Astrocyte (in vitro differentiated cells and primary cell): ENCODE results near the gene CPT1A. TPM values are rescaled to one million over a fixed set of nuclear protein-coding genes. Genes with fewer than 3 reads are reported as not detected.
A peak's percentile ranks its signal among the peaks of the same experiment; 100 is the strongest.

Source experiments
- DNase-seq: peaks from one replicate; pipeline ENCODE4 v3.0.0-alpha.2; 2010; ENCODE audit warnings: low read depth
- FAIRE-seq: peaks from 2 replicates; lab custom pipeline; 2011; peaks lifted over from hg19 to GRCh38; lab: Jason Lieb, UNC
- H2AFZ ChIP-seq: 2 replicates; pipeline ENCODE4 v1.6.0; 2012; ENCODE audit warnings: low read depth, low read length, inconsistent platforms
- H3K27ac ChIP-seq: 2 replicates; pipeline ENCODE4 v1.5.1; 2011; ENCODE audit warnings: low read depth, low read length, inconsistent platforms
- H3K27me3 ChIP-seq: 2 replicates; pipeline ENCODE4 v1.6.0; 2011; ENCODE audit warnings: low read length, inconsistent platforms; ENCODE audit not compliant: insufficient read depth
- H3K36me3 ChIP-seq: 2 replicates; pipeline ENCODE4 v1.5.1; 2011; ENCODE audit warnings: low read length, inconsistent platforms; ENCODE audit not compliant: insufficient read depth
- H3K4me1 ChIP-seq: 2 replicates; pipeline ENCODE4 v1.5.1; 2011; ENCODE audit warnings: low read length, inconsistent platforms; ENCODE audit not compliant: insufficient read depth
- H3K4me2 ChIP-seq: 2 replicates; pipeline ENCODE4 v1.6.0; 2012; ENCODE audit warnings: low read length, inconsistent platforms
- H3K4me3 ChIP-seq: 2 replicates; pipeline ENCODE4 v1.5.1; 2011; ENCODE audit warnings: low read depth, mild to moderate bottlenecking, low read length, inconsistent platforms; ENCODE audit not compliant: insufficient read depth
- H3K79me2 ChIP-seq: 2 replicates; pipeline ENCODE4 v1.6.0; 2012; ENCODE audit warnings: mild to moderate bottlenecking, low read length, inconsistent platforms; ENCODE audit not compliant: insufficient read depth
- H3K9ac ChIP-seq: 2 replicates; pipeline ENCODE4 v1.6.0; 2012; ENCODE audit warnings: mild to moderate bottlenecking, low read length, inconsistent platforms
- H3K9me3 ChIP-seq: 2 replicates; pipeline ENCODE4 v1.5.1; 2012; ENCODE audit warnings: low read depth, mild to moderate bottlenecking, low read length, inconsistent platforms; ENCODE audit not compliant: insufficient read depth
- H4K20me1 ChIP-seq: 2 replicates; pipeline ENCODE4 v1.6.0; 2012; ENCODE audit warnings: low read length, inconsistent platforms; ENCODE audit not compliant: insufficient read depth
- H3K27ac Mint-ChIP-seq: one replicate; pipeline ENCODE4 v1.8.0; 2021; ENCODE audit warnings: mild to moderate bottlenecking, mixed read lengths; ENCODE audit not compliant: unreplicated experiment
- H3K27me3 Mint-ChIP-seq: one replicate; pipeline ENCODE4 v1.8.0; 2021; ENCODE audit warnings: low read depth, mixed read lengths; ENCODE audit not compliant: unreplicated experiment
- H3K36me3 Mint-ChIP-seq: one replicate; pipeline ENCODE4 v1.8.0; 2021; ENCODE audit warnings: low read depth, mixed read lengths; ENCODE audit not compliant: unreplicated experiment
- H3K4me1 Mint-ChIP-seq: one replicate; pipeline ENCODE4 v1.8.0; 2021; ENCODE audit warnings: low read depth, mixed read lengths; ENCODE audit not compliant: unreplicated experiment
- H3K4me3 Mint-ChIP-seq: one replicate; pipeline ENCODE4 v1.8.0; 2021; ENCODE audit warnings: mild to moderate bottlenecking, moderate library complexity, mixed read lengths; ENCODE audit not compliant: unreplicated experiment
- H3K9me3 Mint-ChIP-seq: one replicate; pipeline ENCODE4 v1.8.0; 2021; ENCODE audit warnings: mild to moderate bottlenecking, mixed read lengths; ENCODE audit not compliant: unreplicated experiment
- CTCF ChIP-seq: IDR thresholded peaks from 2 replicates; pipeline ENCODE4 v1.5.1; 2011; ENCODE audit warnings: low read depth, mild to moderate bottlenecking, inconsistent platforms, low read length, moderate library complexity; ENCODE audit not compliant: insufficient read depth
- EZH2 ChIP-seq: IDR thresholded peaks from 2 replicates; pipeline ENCODE4 v1.6.1; 2012; ENCODE audit warnings: mild to moderate bottlenecking, low read length, inconsistent platforms; ENCODE audit not compliant: insufficient read depth
- total RNA-seq: library from RNA; stranded (reverse); gene quantifications from 2 replicates; pipeline ENCODE4 v1.2.1, GENCODE V29; 2021

The CPT1A gene
- total RNA-seq, 1 donor from 2014 or later, result 2.3 TPM

GRCh38 chr11:68840661-68841653 lies 759 bp downstream of the CPT1A start:
- Histone ChIP-seq H2AFZ (peak overlapping the region; percentile 31), H3K27me3 (peaks cover 28% of the 10 kb centered on the region), H4K20me1 (peaks cover 6% of the 10 kb centered on the region), H3K4me3 (peak overlapping the region; percentile 45), H3K36me3 (no peaks in the 10 kb centered on the region), H3K4me2 (peak overlapping the region; percentile 84), H3K9ac (peak overlapping the region; percentile 57), H3K4me1 (peaks cover 35% of the 10 kb centered on the region), H3K79me2 (peaks cover 3% of the 10 kb centered on the region), H3K27ac (no peak overlapping the region), H3K9me3 (no peaks in the 10 kb centered on the region)
- no peak for FAIRE-seq
- Mint-ChIP-seq H3K36me3 (no peaks in the 10 kb centered on the region), H3K27me3 (peaks cover 45% of the 10 kb centered on the region), H3K4me1 (peaks cover 7% of the 10 kb centered on the region), H3K27ac (peak overlapping the region; percentile 69), H3K4me3 (peak overlapping the region; percentile 76), H3K9me3 (no peaks in the 10 kb centered on the region)
- no peak for TF ChIP-seq CTCF
- no peak for TF ChIP-seq EZH2
- DNase-seq, result no peak

DNA sequence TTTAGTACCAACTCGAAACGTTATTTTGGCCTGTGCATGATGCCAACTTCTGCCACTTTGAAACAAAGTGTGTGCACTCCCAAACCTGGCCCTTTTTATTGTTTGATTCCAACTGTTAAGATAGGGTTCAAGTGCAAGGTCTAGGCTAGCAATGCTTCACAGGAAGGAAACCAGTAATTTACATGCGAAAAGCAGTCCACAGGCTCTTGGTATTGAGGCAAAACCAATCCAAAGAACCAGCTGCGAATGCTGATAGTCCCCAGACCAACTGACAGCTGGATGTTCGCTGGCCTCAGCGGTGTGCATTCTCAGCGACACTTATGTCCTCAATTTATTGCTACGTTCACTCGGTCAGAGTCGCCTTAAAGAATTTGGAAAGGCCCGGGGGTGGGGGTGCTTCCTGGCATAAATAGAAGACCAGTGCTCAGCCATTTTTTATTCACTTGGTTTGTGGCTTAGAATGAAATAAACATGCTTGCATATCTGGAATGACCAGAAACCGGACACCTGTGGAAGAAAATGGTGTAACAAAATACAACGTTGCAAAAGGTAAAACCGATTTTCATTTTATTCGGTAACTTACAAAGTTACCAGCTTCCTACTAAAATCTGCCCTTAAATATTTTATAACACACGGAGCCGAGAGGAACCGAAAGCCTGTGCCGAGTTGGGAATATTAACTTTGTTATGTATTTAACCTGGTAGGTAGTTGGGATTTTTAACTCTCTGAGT lies 1.6 kb downstream of the CPT1A start:
- H3K36me3 ChIP-seq, result no peaks in the 10 kb centered on the region
- peak overlapping the region; percentile 57 for H3K9ac ChIP-seq
- peak overlapping the region; percentile 71 for H2AFZ ChIP-seq
- Mint-ChIP-seq H3K9me3 (no peaks in the 10 kb centered on the region), H3K4me3 (peak overlapping the region; percentile 76), H3K27me3 (peaks cover 44% of the 10 kb centered on the region), H3K36me3 (no peaks in the 10 kb centered on the region), H3K4me1 (peaks cover 7% of the 10 kb centered on the region), H3K27ac (peak overlapping the region; percentile 69)
- TF ChIP-seq EZH2 (no peak), CTCF (no peak)
- peaks cover 6% of the 10 kb centered on the region for H4K20me1 ChIP-seq
- peaks cover 23% of the 10 kb centered on the region for H3K27me3 ChIP-seq
- FAIRE-seq (no peak), DNase-seq (no peak)
- H3K9me3 ChIP-seq, result no peaks in the 10 kb centered on the region
- H3K4me3 ChIP-seq, result peak overlapping the region; percentile 55
- H3K4me2 ChIP-seq, result peak overlapping the region; percentile 84
- peaks cover 35% of the 10 kb centered on the region for H3K4me1 ChIP-seq
- H3K79me2 ChIP-seq, result peaks cover 6% of the 10 kb centered on the region
- no peak overlapping the region for H3K27ac ChIP-seq
